Activated CD8-positive, alpha-beta memory T cell treated with anti-CD3 and anti-CD28 coated beads for 24 hours (primary cell): Measurements from ENCODE around the gene ATP6V0C.
"Not testable (repeated sequence)": the region's sequence is repeated elsewhere in the genome, so short reads cannot be mapped to it uniquely, and the experiment has no call there.

Experiments
- DNase-seq: peaks from one replicate; pipeline ENCODE4 v3.0.0-alpha.2; 2020

Gene ATP6V0C

GRCh38 chr16:2560131-2560797 is 46.5 kb downstream of the ATP6V0C start:
- DNase-seq: not testable (repeated sequence)

DNA sequence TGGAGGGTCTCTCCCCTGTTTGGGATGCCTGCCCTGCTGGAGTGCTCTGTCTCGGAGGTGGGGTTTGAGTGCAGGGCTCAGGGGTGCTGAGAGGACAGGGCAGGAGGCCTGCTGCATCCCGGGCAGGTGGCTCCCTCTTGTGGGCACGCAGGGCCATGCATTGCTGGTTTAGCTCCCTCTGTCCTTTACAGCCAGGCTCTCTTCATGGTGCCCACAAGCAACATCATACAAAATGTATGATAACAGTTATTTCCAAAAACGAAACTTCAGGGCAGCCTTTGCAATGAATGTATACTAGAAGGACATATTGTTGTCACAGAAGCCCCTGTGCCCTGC is 47.0 kb downstream of the ATP6V0C start:
- peak; percentile 68 for DNase-seq

DNA sequence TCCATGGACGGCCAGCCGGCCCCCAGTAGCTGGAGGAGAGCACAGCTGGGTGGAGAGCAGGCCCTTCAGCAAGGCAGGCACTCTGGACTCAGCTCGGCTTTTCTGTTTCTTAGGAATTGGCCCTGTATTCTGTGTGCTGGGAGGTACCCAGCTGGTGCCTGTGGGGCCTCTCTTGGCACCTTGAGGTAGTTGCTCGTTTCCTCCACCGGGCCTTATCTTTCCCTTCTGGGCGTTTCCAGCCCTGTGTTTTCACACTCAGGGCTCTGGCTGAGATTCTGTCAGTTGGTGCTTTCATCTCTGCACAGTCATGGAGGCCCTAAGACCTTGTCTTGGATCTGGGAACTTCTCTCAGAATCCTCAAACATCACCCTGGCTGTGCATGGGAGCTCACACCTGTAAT is 53.8 kb downstream of the ATP6V0C start:
- DNase-seq: not testable (repeated sequence)

DNA sequence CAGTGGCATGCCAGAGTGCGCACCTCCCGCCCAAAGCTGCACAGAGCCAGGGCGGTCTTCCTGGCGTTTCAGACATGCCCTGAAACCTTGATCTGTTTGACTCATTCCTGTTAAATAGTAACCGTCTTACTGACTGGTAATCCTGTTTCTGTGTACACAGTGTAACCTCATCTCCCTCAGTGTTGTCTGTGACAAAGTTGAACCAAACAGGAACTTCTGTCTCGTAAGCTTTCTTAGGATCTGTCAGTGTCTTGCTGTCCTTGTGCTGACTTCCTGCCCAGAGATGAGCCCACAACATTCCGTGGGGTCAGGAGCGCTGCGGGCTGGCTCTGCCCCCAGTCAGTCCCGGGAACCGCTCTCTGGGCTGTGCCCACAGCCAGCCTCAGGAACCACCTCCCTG is 54.8 kb downstream of the ATP6V0C start:
- DNase-seq: not testable (repeated sequence)
